CD8-positive, alpha-beta memory T cell (primary cell): ENCODE results near the gene GRK3. TPM values are rescaled to one million over a fixed set of nuclear protein-coding genes. Genes with fewer than 3 reads are reported as not detected.
A peak's percentile ranks its signal among the peaks of the same experiment; 100 is the strongest.

ENCODE experiments used
- CTCF ChIA-PET: fragments of 350-600 bp; sonication (Branson Sonifier 250); formaldehyde crosslinking; loops from one replicate; lab custom pipeline; 2021; ENCODE audit warnings: antibody characterized with exemption; lab: Charles Lee
- POLR2A ChIA-PET: fragments of 350-600 bp; sonication (Branson Sonifier 250); formaldehyde crosslinking; loops from one replicate; lab custom pipeline; 2021; ENCODE audit warnings: antibody characterized with exemption; lab: Charles Lee
- DNase-seq, 5 donors: peaks; one replicate each; pipeline versions ENCODE4 v3.0.0 to v3.0.0-alpha.2; 2020 to 2022; ENCODE audit warnings: mixed read lengths in 1 of 5
- H3K27ac ChIP-seq: one replicate; pipeline ENCODE4 v1.7.0; 2013; ENCODE audit warnings: low read depth, mild to moderate bottlenecking, low read length, moderate library complexity
- H3K27me3 ChIP-seq: 2 replicates; pipeline ENCODE4 v1.7.0; 2013; ENCODE audit warnings: low read length, mild to moderate bottlenecking; ENCODE audit not compliant: insufficient read depth, poor library complexity, severe bottlenecking
- H3K36me3 ChIP-seq: 2 replicates; pipeline ENCODE4 v1.7.0; 2013; ENCODE audit warnings: mild to moderate bottlenecking, low read length, moderate library complexity; ENCODE audit not compliant: insufficient read depth
- H3K4me1 ChIP-seq: 2 replicates; pipeline ENCODE4 v1.7.0; 2013; ENCODE audit warnings: mild to moderate bottlenecking, low read length, moderate library complexity; ENCODE audit not compliant: insufficient read depth
- H3K4me3 ChIP-seq: 2 replicates; pipeline ENCODE4 v1.7.0; 2013; ENCODE audit warnings: mild to moderate bottlenecking, low read length
- H3K9me3 ChIP-seq: 2 replicates; pipeline ENCODE4 v1.7.0; 2013; ENCODE audit warnings: mild to moderate bottlenecking, low read length
- H3K27ac Mint-ChIP-seq, 8 donors: one replicate each; pipeline ENCODE4 v1.8.0; 2020 to 2021; ENCODE audit warnings: mixed read lengths in 8 of 8, mild to moderate bottlenecking in 6 of 8, inconsistent platforms in 3 of 8, moderate library complexity in 3 of 8
- H3K27me3 Mint-ChIP-seq, 2 donors: one replicate each; pipeline ENCODE4 v1.8.0; 2020 to 2021; ENCODE audit warnings: mixed read lengths in 2 of 2, mild to moderate bottlenecking in 1 of 2, moderate library complexity in 1 of 2
- H3K36me3 Mint-ChIP-seq, 3 donors: one replicate each; pipeline ENCODE4 v1.8.0; 2020 to 2021; ENCODE audit warnings: mixed read lengths in 3 of 3, inconsistent platforms in 1 of 3, mild to moderate bottlenecking in 1 of 3
- H3K4me1 Mint-ChIP-seq, 3 donors: one replicate each; pipeline ENCODE4 v1.8.0; 2020 to 2021; ENCODE audit warnings: mixed read lengths in 3 of 3, inconsistent platforms in 1 of 3, mild to moderate bottlenecking in 1 of 3
- H3K4me3 Mint-ChIP-seq, 7 donors: one replicate each; pipeline ENCODE4 v1.8.0; 2020 to 2021; ENCODE audit warnings: mixed read lengths in 7 of 7, mild to moderate bottlenecking in 6 of 7, moderate library complexity in 4 of 7, inconsistent platforms in 2 of 7
- H3K9me3 Mint-ChIP-seq, 5 donors: one replicate each; pipeline ENCODE4 v1.8.0; 2020 to 2022; ENCODE audit warnings: mixed read lengths in 5 of 5, mild to moderate bottlenecking in 3 of 5, moderate library complexity in 2 of 5, inconsistent platforms in 1 of 5
- polyA plus RNA-seq: library from polyadenylated mRNA; unstranded; fragments of 300-500 nt; fragmentation: Illumina TruSeq; gene quantifications from one replicate; pipeline ENCODE4 v1.2.3, GENCODE V29; 2021
- total RNA-seq, 2 experiments: library from RNA; stranded (reverse); gene quantifications; one replicate each; pipeline ENCODE4 v1.2.3, GENCODE V29; 2021

The GRK3 gene
- total and polyA plus RNA-seq, 3 experiments from 2014 or later, result 0.26 to 9.4 (median 8.3) TPM

DNA sequence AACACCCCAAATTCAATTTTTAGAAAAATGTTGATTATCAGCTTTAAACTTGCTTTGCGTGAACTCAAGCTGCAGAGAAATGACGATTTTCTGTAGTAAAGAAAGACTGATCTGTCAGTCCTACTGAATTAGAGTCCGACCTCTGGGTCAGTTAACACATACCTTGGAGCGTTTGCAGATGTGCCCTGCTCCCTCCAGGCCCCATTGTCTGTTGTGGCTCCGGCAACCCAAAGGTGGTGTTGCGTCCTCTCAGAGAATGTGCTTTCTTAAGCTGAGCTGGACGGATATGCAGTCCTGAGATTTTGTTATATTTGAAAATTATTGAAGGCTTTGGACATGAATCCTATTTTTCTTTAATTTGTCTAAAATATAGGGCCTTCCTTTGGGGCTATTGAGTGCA, 146.0 kb downstream of the GRK3 start:
- Mint-ChIP-seq H3K36me3 (peaks cover 3 to 6% (median 3%) of the 10 kb centered on the region in 3 donors), H3K4me1 (no peaks in the 10 kb centered on the region), H3K27me3 (no peaks in the 10 kb centered on the region), H3K4me3 (no peak overlapping the region), H3K9me3 (no peaks in the 10 kb centered on the region), H3K27ac (no peak overlapping the region)
- ChIA-PET POLR2A (no interaction called here), CTCF (no interaction called here)
- no peak for DNase-seq
- Histone ChIP-seq H3K4me3 (no peak overlapping the region), H3K9me3 (no peaks in the 10 kb centered on the region), H3K27me3 (no peaks in the 10 kb centered on the region), H3K36me3 (no peaks in the 10 kb centered on the region), H3K4me1 (no peaks in the 10 kb centered on the region), H3K27ac (no peak overlapping the region)

DNA sequence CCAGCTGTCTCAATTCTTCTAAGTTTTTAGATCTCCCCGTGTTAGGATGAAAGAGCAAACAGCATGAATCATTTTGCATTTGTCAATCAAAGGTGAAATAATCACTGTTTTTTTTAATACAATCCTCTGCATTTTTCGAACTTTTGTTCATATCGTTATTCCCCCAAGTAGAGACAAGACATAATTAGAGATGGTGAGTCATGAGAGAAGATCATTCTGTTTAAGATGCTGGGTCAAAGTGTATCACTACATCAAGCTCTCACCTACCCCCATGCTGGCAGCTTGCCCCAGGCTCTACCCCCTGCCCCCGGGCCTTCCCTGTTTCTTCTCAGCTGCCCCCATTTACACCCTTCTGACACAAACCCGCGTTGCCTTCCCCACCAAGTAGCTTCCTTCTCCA, 147.0 kb downstream of the GRK3 start:
- Mint-ChIP-seq H3K36me3 (peaks cover 3 to 6% (median 3%) of the 10 kb centered on the region in 3 donors), H3K4me3 (no peak overlapping the region), H3K27ac (no peak overlapping the region), H3K4me1 (no peaks in the 10 kb centered on the region), H3K27me3 (no peaks in the 10 kb centered on the region), H3K9me3 (no peaks in the 10 kb centered on the region)
- Histone ChIP-seq H3K4me1 (no peaks in the 10 kb centered on the region), H3K36me3 (no peaks in the 10 kb centered on the region), H3K9me3 (no peaks in the 10 kb centered on the region), H3K27ac (no peak overlapping the region), H3K4me3 (no peak overlapping the region), H3K27me3 (no peaks in the 10 kb centered on the region)
- POLR2A ChIA-PET, result no interaction called here
- CTCF ChIA-PET, result no interaction called here
- DNase-seq, result no peak

DNA sequence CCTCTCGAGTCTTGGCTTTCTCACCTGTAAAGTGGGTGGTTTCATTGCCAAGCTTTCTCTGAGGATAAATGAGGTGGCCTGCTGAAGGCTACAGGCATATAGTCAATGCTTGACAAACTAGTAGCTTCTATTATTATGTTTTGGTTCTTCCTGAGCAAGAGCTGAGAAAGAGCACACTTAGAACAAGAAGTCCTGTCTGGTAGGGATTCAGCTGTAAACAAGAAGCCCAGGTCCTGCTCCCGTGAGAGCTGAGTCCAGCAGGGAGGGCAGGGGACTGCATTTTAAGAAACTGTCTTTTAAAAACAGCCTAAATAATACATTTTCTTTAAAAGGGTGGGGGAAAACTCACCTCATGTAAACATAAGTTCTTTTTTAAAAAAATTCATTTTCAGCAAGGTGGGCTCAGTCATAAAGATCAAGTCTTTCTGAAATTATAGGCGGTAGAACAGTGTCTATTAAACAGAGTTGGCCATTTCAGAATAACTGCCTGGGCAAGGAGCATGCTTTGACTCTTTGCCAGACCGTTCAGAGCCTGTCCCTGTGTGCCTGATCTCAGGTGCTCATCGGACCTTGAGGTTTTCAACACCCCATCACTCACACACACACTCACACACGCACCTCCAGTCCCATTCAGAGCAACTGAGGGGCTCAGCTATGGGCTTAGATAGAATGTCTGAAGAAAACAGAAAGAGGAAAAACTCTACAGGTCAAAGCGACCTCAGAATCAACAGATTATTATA, 148.4 kb downstream of the GRK3 start:
- no peaks in the 10 kb centered on the region for H3K36me3 ChIP-seq
- CTCF ChIA-PET, result no interaction called here
- no peak for DNase-seq
- Mint-ChIP-seq H3K27ac (no peak overlapping the region), H3K4me3 (no peak overlapping the region), H3K27me3 (no peaks in the 10 kb centered on the region), H3K9me3 (no peaks in the 10 kb centered on the region), H3K36me3 (peaks cover 0 to 3% (median 3%) of the 10 kb centered on the region in 3 donors), H3K4me1 (no peaks in the 10 kb centered on the region)
- H3K27ac ChIP-seq, result no peak overlapping the region
- no peaks in the 10 kb centered on the region for H3K9me3 ChIP-seq
- no peaks in the 10 kb centered on the region for H3K4me1 ChIP-seq
- H3K27me3 ChIP-seq, result no peaks in the 10 kb centered on the region
- POLR2A ChIA-PET, result no interaction called here
- H3K4me3 ChIP-seq, result no peak overlapping the region

DNA sequence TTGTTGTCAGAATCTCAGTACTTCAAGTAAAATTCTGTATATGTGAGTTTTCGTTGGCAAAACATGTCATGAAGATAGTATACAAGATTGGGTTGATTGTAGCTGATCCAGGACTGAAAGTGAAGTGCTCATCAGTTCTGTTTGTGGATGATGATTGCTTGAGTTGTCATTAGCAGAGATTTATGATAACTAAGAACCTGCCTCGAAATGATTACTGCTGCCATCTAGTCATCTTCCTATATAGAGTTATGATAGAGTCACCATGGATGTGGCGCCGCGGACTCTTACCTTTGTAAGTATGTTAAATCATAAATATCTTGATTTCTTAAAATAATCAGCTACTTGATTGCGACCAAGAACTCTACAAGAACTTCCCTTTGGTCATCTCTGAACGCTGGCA, 149.6 kb downstream of the GRK3 start:
- ChIA-PET CTCF (no interaction called here), POLR2A (no interaction called here)
- Mint-ChIP-seq H3K4me3 (no peak overlapping the region), H3K4me1 (no peaks in the 10 kb centered on the region), H3K36me3 (peaks cover 0 to 3% (median 3%) of the 10 kb centered on the region in 3 donors), H3K27ac (no peak overlapping the region), H3K27me3 (no peaks in the 10 kb centered on the region), H3K9me3 (no peaks in the 10 kb centered on the region)
- H3K36me3 ChIP-seq, result no peaks in the 10 kb centered on the region
- no peak overlapping the region for H3K4me3 ChIP-seq
- no peaks in the 10 kb centered on the region for H3K4me1 ChIP-seq
- no peak overlapping the region for H3K27ac ChIP-seq
- no peak for DNase-seq
- no peaks in the 10 kb centered on the region for H3K27me3 ChIP-seq
- no peaks in the 10 kb centered on the region for H3K9me3 ChIP-seq

DNA sequence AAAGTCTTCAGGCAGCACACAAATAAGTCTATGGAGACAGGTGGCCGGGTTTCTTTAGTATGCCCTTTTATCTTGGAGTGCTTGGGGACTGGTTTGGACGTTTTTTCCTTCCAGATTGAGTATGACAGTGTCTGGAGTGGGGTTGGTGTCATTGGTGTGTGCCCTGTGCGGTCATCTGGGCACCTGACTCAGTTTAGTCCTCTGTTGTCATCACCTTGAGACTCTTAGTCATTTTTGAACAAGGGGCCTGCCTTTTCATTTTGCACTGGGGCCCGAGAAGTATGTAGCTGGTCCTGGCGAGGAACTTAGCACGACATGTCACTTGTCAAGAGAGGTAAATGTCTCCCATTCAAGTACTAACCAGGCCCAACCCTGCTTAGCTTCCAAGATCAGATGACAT, 150.3 kb downstream of the GRK3 start:
- H3K36me3 Mint-ChIP-seq, result peaks cover 0 to 3% (median 3%) of the 10 kb centered on the region in 3 donors
- H3K27me3 Mint-ChIP-seq, result no peaks in the 10 kb centered on the region
- Histone ChIP-seq H3K27me3 (no peaks in the 10 kb centered on the region), H3K36me3 (no peaks in the 10 kb centered on the region), H3K4me3 (no peak overlapping the region), H3K4me1 (no peaks in the 10 kb centered on the region), H3K27ac (no peak overlapping the region), H3K9me3 (no peaks in the 10 kb centered on the region)
- no peaks in the 10 kb centered on the region for H3K4me1 Mint-ChIP-seq
- H3K27ac Mint-ChIP-seq, result no peak overlapping the region
- CTCF ChIA-PET, result no interaction called here
- POLR2A ChIA-PET, result no interaction called here
- no peak overlapping the region for H3K4me3 Mint-ChIP-seq
- no peak for DNase-seq
- H3K9me3 Mint-ChIP-seq, result no peaks in the 10 kb centered on the region

DNA sequence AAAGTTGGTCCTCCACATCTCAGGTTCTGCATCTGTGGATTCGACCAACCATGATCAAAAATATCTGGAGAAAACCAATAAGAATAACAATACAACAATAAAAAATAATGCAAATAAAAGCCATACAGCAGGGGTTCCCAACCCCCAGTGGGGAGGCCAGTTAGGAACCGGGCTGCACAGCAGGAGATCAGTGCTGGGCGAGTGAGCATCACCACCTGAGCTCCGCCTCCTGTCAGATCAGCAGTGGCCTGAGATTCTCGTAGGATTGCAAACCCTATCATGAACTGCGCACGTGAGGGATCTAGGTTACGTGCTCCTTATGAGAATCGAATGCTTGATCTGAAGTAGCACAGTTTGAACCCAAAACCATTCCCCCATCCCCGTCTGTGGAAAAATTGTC, 152.2 kb downstream of the GRK3 start:
- H3K36me3 ChIP-seq, result no peaks in the 10 kb centered on the region
- Mint-ChIP-seq H3K4me1 (no peaks in the 10 kb centered on the region), H3K9me3 (no peaks in the 10 kb centered on the region), H3K4me3 (no peak overlapping the region), H3K27ac (no peak overlapping the region), H3K36me3 (no peaks in the 10 kb centered on the region), H3K27me3 (no peaks in the 10 kb centered on the region)
- H3K4me3 ChIP-seq, result no peak overlapping the region
- ChIA-PET CTCF (no interaction called here), POLR2A (no interaction called here)
- H3K27ac ChIP-seq, result no peak overlapping the region
- no peak for DNase-seq
- H3K9me3 ChIP-seq, result no peaks in the 10 kb centered on the region
- no peaks in the 10 kb centered on the region for H3K4me1 ChIP-seq
- no peaks in the 10 kb centered on the region for H3K27me3 ChIP-seq

DNA sequence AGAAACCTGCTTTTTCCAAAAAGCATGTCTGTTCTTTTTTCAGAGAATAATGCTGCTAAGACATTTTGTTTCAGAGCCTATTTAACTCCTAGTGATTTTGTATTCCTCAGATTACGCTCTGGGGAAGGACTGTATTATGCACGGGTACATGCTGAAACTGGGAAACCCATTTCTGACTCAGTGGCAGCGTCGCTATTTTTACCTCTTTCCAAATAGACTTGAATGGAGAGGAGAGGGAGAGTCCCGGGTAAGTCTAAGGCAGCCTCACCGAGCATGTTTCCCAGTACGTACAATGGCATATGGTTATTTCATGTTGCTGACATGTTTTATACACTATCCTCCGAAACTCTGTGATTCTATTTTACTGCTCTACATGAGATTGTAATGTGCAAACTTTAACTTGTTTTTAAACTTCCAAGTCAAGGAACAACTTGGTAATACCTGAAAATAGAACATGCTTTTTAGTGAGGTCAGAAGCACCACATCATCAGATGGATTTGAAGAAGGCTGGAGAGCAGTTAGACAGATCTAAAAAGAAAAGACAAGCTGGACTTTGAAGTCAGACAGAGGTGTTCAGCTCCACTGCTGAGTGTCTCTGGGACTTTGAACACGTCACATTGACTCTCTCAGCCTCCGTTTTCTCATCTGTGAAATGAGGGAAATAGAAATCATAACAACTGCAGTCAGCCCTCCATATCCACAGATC, 153.8 kb downstream of the GRK3 start:
- H3K36me3 Mint-ChIP-seq, result no peaks in the 10 kb centered on the region

DNA sequence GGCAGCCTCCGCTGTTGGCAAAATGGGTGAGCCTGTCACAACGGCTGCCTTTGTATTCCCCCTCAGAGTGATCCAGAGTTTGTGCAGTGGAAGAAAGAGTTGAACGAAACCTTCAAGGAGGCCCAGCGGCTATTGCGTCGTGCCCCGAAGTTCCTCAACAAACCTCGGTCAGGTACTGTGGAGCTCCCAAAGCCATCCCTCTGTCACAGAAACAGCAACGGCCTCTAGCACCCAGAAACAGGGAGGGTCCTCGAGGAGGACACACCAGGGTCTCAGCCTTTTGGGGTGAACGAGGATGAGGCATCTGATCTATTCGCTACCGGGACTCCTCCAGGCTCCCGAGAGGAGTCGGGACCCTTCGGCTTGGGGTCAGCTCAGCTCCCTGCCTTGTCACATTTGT, 157.7 kb downstream of the GRK3 start:
- no peak for DNase-seq
- Histone ChIP-seq H3K4me1 (no peaks in the 10 kb centered on the region), H3K4me3 (no peak overlapping the region), H3K27ac (no peak overlapping the region), H3K27me3 (no peaks in the 10 kb centered on the region), H3K9me3 (no peaks in the 10 kb centered on the region), H3K36me3 (no peaks in the 10 kb centered on the region)
- no peaks in the 10 kb centered on the region for H3K36me3 Mint-ChIP-seq
- H3K27me3 Mint-ChIP-seq, result no peaks in the 10 kb centered on the region
- ChIA-PET POLR2A (no interaction called here), CTCF (no interaction called here)
- no peaks in the 10 kb centered on the region for H3K4me1 Mint-ChIP-seq
- H3K27ac Mint-ChIP-seq, result no peak overlapping the region
- no peaks in the 10 kb centered on the region for H3K9me3 Mint-ChIP-seq
- no peak overlapping the region for H3K4me3 Mint-ChIP-seq

More for the DNA sequence above, 153.8 kb downstream of the GRK3 start:
- Mint-ChIP-seq H3K27ac (peak overlapping the region in 1 of 8 donors; percentile 78), H3K9me3 (no peaks in the 10 kb centered on the region), H3K4me1 (no peaks in the 10 kb centered on the region), H3K27me3 (no peaks in the 10 kb centered on the region), H3K4me3 (no peak overlapping the region)
- H3K4me3 ChIP-seq, result no peak overlapping the region
- DNase-seq, result no peak
- H3K27ac ChIP-seq, result no peak overlapping the region
- CTCF ChIA-PET, result no interaction called here
- no peaks in the 10 kb centered on the region for H3K9me3 ChIP-seq
- H3K4me1 ChIP-seq, result no peaks in the 10 kb centered on the region
- no peaks in the 10 kb centered on the region for H3K36me3 ChIP-seq
- no peaks in the 10 kb centered on the region for H3K27me3 ChIP-seq
- POLR2A ChIA-PET, result no interaction called here
